ENCODE data around the gene SMARCA4.

DNA sequence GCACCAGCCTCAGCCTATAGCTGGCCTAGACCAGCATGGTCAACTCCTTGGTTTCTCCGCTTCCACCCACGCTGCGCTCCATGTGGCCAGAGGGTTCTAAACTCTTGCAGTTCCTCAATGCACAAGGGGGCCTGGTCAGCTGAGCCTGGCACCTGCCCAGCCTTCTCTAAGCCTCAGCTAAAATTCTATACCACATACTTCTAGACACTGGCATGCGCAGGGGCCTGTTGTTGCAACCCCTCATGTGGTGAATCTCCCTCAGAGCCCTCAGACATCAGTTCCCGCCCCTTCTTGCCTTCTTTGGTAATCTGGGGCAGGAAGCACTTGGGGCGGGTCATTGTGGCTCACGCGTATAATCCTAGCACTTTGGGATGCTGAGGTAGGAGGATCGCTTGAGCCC, 108.7 kb downstream of the SMARCA4 start:
- TF ChIP-seq CTCF (conservative IDR thresholded peaks at IDR 0.05 in 1 of 2, IDR thresholded peaks at IDR 0.05 in 1 of 2; ENCODE audit: extremely low read depth in 1 of 2, insufficient read depth in 1 of 2, low read depth in 1 of 2, low read length in 2 of 2) (no peak), EZH2 (IDR thresholded peaks at IDR 0.05; ENCODE audit: borderline replicate concordance, low read length) (no peak)

All from mammary epithelial cell (primary cell).